Renal cortex interstitium (tissue), 11 donors: Measurements from ENCODE around the gene SH3D19. TPM values are rescaled to one million over a fixed set of nuclear protein-coding genes. Genes with fewer than 3 reads are reported as not detected.
A peak's percentile ranks its signal among the peaks of the same experiment; 100 is the strongest.

Experiments used
- DNase-seq, 11 donors: peaks; one replicate each; pipeline ENCODE4 v3.0.0-alpha.2; 2013; ENCODE audit warnings: low read depth in 9 of 11, low spot score in 4 of 11; ENCODE audit errors: extremely low read depth in 1 of 11
- polyA plus RNA-seq, 3 donors: library from polyadenylated mRNA; unstranded; fragments of 120-200 nt; gene quantifications; one replicate each; pipeline ENCODE4 v1.2.1, GENCODE V29; 2013; ENCODE audit not compliant: insufficient read length in 3 of 3

Gene SH3D19
- polyA plus RNA-seq, 3 donors, result 27.1 to 31.4 (median 30.7) TPM

GRCh38 chr4:151175754-151176631, 149.4 kb downstream of the SH3D19 start:
- no peak for DNase-seq

DNA sequence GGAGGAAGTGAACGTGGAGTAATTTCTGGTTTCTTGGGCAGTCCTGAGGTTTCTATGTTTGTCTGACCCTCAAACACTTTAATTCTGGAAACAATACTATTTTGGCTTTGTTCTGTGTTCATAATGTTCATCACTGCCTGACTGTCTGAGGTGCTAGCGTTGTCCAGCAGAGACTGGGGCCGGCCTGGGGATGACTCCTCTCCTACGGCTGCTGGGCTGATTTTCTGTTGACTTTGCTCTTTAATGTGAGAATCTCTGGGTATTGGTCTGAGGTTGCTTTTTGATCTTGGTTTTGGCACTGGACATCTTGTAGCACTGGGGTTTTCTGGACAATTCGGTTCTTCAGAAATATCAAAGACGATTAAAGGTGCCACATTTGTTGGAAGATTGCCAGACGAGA, 150.2 kb downstream of the SH3D19 start:
- no peak for DNase-seq

- DNase-seq, result no peak
These were observed 150.6 kb downstream of the SH3D19 start for GRCh38 chr4:151174784-151175183.

DNA sequence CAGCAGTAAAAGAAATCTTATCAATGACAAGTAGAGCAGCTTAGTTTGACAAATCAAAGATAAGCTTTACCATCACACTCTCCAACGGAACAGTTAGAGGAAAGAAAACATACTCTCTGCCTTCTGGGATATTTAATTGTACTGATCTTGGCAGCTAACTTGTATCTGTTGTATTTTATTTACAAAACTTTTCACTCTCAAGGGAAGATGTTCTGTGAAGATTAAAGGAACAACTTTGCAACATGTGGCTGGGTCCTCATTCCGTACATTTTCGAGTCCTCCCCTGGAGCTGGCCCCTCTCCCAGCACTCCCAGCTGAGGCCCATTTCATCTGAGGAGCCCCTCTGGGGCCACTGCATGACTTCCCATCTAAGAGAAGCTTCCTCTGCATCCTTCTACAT, 151.5 kb downstream of the SH3D19 start:
- no peak for DNase-seq

DNA sequence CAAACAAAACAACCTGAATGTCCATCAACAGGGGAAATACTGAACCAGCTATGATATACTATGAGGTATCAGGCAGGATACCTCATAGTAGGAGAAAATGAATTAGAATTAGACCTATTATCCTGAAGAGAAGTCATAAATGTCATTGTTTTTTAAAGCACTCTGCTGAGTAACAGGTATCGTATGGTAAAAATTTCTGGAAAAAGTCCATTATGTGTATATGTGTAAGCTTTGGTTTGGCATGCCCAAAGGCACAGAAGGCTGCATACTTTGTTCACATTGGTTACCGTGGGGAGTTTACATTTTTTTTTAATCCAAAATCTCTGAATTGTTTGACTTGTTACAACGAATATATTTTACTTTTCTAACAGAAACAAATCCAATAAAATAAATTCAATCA, 155.5 kb downstream of the SH3D19 start:
- no peak for DNase-seq

- DNase-seq, result peak in 10 of 11 donors; percentile 13 to 56 (median 34)
These were observed 156.2 kb downstream of the SH3D19 start for GRCh38 chr4:151169223-151169622.

- no peak for DNase-seq
These were observed 157.8 kb downstream of the SH3D19 start for GRCh38 chr4:151167561-151167960.

DNA sequence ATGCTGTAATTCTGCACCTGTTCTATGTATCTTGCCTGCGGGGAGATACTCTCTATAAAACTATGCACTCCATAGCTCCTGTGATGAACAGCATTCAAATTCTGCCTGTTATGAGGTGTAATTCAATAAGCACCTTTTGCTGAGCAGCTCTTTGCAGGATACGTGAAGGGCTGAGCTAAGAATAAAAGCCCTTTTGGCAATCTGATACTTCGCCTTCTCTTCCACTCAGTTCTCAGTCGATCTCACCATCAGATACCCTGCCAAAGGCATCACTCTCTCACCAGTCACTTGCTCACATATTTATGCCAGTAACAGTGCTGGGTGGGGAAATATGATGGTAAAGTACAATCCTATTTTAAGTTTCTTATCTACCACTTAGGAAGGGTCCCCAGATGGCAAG, 158.8 kb downstream of the SH3D19 start:
- no peak for DNase-seq

DNA sequence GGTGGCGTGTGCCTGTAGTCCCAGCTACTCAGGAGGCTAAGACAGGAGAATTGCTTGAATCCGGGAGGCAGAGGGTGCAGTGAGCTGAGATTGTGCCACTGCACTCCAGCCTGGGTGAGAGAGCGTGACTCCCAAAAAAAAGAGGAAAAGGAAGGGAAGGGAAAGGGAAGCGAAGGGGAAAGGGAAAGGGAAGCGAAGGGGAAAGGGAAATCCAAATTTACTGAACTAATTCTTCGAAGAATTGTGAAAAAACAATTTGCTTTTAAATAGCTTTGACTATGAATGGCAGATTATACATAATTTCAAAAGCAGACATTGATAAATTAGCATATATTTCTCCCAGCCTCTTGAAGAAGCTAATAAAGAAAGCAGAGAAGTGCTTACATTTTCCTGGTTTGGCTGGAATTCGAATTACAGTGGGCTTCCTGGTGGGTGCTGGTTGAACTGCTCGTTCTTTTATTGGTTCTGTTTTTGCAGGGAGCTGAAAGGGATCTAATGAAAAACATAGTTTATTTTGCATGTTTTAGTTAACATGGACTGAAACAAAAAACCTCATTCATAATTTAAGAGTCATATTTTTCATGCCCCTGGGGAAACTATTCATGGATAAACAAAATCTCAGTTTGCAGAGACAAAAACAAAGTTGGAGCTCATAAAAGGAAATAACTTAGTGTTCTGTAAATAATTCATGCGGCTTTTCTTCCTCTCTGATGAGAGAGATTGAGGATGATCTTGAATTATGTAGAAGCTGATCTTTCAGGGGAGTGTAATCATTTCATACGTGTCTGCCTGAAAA, 160.0 kb downstream of the SH3D19 start:
- DNase-seq, result no peak

GRCh38 chr4:151163855-151164254, 161.6 kb downstream of the SH3D19 start:
- DNase-seq, result no peak

DNA sequence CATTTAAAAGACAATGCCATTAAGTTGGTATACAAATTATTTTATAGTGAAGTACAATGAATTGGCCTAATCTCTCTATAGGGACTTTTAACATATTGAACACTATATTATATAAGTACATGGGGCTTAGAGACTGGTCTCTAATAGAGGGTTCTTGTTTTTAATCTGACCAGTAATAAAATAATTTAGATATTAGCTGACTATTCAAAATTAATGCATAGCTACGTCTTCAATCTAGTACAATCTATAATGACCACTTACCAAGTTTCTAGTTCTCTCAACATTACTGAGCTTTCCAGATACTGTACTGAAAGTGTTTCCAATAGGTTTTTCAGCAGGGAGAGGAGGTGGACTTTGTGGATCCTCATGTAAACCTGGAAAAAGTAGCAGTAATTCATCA, 166.4 kb downstream of the SH3D19 start:
- DNase-seq, result no peak

DNA sequence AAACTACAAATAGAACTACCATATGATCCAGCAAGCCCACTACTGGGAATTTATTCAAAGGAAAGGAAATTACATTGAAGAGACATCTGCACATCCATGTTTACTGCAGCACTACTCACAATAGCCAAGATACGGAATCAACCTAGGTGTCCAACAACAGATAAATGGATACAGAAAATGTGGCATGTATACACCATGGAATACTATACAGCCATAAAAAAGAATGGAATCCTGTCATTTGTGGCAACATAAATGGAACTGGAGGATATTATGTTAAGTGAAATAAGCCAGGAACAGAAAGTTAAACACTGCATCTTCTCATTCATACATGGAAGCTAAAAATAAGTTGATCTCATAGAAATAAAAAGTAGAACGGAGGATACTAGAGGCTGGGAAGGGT, 167.9 kb downstream of the SH3D19 start:
- no peak for DNase-seq

DNA sequence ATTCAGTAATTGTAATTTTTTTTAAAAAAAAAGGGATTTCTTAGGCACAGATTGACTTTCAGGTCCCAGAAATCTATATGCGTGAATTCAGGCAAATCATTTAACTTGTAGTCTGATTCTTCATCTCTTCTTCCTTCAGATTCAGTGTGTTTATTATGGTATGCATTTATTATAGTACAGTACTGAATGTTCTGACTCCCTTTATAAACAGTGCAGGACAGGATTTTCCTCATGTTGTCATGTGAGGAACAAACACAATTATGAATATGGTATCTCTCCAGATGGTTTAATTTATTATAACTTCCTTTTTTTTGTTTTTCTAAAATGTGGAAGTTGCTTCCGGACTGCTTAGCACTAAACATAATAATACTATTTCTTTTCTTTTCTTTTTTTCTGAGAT, 171.8 kb downstream of the SH3D19 start:
- DNase-seq, result no peak

- no peak for DNase-seq
These were observed 173.4 kb downstream of the SH3D19 start for GRCh38 chr4:151152028-151152427.

GRCh38 chr4:151150821-151151580, 174.4 kb downstream of the SH3D19 start:
- DNase-seq, result no peak

GRCh38 chr4:151148261-151148660, 177.1 kb downstream of the SH3D19 start:
- no peak for DNase-seq

DNA sequence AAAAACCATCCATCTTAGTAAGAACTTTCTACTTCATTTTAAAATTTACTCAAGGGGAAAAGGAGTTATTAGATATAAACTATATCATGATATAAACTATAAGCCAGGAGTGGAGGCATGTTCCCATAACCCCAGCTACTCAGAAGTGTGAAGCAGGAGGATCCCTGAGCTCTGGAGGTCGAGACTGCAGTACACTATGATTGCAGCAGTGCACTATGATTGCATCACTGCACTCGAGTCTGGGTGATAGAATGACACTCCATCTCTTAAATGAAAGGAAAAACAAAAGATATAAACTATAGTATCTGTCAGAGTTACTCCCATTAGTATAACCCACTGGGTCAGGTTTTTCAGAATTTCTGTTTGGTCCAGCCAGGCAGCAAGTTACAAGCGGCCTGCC, 178.4 kb downstream of the SH3D19 start:
- DNase-seq, result no peak

- DNase-seq, result no peak
These were observed 180.9 kb downstream of the SH3D19 start for GRCh38 chr4:151144329-151145072.

DNA sequence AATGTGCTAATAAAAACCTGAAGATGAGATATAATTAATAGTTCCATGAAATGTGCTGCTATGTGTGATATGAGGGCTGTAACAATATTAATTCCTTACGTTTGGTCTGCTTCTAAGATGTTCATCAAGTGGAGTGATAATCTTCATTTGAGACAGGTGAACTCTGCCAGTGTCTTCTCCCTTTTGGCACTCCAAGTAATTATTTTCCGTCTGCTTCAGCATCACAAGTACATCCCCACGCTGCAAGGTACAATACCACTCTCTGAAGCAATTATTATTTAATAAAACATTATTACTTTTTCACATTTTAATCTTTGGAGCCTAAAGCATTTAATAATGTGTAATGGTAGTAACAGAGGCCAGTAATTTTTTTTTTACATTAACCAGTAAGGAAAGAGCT, 181.6 kb downstream of the SH3D19 start:
- DNase-seq, result no peak
